Right renal cortex interstitium (tissue), 3 donors: ENCODE measurements around the gene CACNB4. TPM values are rescaled to one million over a fixed set of nuclear protein-coding genes. Genes with fewer than 3 reads are reported as not detected.
A peak's percentile ranks its signal among the peaks of the same experiment; 100 is the strongest.

Experiments
- DNase-seq, 3 donors: peaks; one replicate each; pipeline ENCODE4 v3.0.0-alpha.2; 2013; ENCODE audit warnings: low read depth in 3 of 3, low spot score in 2 of 3
- polyA plus RNA-seq, 3 donors: library from polyadenylated mRNA; unstranded; fragments of 120-200 nt; gene quantifications; one replicate each; pipeline ENCODE4 v1.2.1, GENCODE V29; 2013; ENCODE audit not compliant: insufficient read length in 3 of 3

Gene CACNB4
- polyA plus RNA-seq, 3 donors = 7.4 to 12.5 (median 8.1) TPM

DNA sequence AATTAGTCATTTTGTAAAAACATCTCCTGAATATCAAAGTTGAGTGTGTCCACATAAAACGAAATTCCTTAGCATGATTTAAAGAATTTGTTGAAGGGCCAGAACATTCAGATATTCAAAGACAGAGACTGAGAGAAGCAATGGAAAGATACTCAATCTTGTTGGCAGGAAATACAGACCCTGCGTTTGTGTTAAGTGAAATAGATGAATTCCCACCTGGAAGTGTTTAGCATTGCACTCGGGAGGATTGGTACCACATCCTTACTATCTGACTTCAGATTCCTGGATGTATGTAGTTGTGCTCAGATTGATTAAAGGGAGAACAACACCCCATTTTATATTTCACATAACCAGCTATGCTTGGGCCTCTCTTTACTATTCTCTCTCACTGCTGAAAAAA lies 260.9 kb downstream of the CACNB4 start:
- DNase-seq = no peak

DNA sequence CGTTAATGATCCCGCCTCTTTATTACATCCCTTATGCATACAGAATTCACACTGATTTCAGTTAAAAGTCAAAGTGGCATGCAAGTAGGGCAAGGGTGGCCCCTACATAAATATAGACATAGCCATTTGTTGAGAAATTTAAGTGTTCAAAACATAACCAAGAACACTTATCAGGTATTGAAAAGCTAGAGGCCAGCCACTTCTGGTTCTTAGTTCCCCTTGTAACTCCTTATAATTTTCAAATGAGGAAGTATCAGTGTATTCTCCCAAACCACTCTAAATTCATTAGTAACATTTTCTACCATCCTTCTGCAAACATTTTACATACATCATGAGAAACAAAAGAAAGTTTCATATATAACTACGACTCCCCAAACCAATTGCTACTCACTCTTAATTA lies 264.9 kb downstream of the CACNB4 start:
- no peak for DNase-seq

DNA sequence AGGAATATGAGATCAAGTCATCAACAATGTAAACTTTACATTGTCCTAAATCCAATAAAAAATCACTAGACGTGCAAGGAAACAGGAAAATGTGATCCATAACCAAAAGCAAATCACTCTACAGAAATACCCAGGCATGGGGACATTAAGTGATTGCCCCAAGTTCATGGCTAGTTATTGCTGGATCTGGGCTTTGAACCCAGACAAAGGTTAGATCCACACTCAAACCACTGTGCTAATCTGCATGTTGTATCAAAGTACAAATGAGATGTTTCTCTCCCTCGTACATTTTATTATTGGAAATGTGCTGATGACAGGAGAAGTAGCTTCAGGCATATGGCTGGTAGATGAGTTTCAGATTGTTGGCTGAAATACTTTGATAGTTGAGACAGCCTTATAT lies 267.9 kb downstream of the CACNB4 start:
- DNase-seq = no peak

DNA sequence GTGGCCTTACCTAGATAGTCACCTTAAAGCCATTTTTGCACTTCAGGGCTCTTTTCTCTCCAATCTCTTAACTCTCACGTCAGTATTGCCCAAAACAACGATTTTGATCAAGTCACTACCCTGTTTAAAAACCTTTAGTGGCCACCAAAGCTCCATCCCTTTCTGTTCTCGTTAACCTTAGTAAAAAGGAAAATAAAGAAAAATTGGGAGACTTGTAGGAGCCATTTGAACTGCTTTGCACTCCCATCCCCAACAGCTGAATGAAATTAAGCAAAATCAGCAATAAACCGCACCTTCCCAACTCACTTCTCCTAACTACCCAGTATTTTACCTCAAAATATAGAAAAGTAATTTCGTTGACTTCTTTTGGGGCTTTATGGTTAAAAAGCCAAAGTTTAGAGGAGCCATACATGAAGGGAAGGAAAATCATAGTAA lies 269.9 kb downstream of the CACNB4 start:
- no peak for DNase-seq

DNA sequence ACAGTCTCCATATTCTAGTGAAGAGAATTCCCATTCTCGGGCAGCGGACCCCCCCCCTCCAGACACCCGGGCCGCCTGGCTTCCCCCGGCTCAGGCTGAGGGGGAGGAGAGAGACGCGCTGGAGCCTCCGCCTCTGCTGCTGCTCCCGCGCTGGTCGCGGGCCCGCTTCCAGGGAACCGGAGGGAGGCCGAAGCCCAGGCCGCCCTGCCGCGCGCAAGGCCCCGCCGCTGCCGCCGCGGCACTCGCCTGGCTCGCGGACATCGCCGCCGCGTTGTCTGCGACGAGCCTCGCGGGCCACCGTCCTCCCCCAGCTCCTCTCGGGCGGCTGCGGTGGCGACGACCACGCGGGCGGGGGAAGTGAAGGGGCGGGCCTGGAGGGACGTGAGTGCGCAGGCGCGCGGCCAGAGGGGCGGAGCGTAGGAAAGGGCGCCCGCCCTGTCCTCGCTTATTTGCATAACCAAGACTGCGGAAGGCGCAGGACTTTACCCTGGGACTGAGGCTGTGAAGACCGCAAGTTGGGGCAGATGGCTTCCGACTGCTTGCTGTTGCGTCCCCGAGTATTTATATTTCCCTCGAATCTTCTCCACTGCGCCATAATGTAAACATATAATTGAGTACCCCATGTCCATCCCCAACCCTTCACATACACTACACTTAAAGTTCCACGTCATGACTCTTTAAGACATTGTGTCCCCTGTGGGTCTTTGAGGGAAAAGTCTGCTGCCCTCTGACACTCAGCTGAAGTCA lies 270.5 kb downstream of the CACNB4 start, which contains the start of gene ARL5A:
Gene ARL5A (minus strand): TSS at position 279 of the 747 bp plus-strand sequence. CDS start 245 bp downstream, at position 34.
- peak; percentile 86 to 91 (median 88) for DNase-seq

DNA sequence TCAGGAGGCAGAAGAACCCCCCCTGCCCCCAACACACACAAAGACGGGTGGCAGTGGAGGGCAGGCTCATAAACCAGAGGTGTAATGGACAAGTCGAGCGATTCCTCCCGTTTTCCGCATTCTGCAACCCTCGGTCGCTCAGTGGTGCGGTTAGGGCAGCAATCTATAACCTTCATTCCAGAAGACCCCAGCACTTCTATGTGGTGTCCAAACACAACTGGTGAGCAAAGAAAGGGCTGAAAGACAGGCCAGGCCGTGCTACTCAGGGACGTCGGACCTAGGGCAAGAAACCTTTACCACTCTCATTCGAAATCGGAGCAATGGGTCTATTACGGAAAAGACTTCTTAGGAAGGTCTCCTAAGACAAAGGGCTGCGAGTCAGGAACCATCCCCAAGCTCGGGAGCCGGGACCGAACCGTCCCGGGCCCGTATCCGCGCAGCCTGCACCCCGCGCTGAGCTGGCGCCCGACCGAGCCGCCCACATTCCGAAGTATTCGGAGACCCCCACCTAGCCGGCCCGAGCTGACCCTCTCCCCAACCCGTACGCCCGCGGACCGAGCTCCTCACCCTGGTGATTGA lies 271.2 kb downstream of the CACNB4 start:
- DNase-seq = no peak

DNA sequence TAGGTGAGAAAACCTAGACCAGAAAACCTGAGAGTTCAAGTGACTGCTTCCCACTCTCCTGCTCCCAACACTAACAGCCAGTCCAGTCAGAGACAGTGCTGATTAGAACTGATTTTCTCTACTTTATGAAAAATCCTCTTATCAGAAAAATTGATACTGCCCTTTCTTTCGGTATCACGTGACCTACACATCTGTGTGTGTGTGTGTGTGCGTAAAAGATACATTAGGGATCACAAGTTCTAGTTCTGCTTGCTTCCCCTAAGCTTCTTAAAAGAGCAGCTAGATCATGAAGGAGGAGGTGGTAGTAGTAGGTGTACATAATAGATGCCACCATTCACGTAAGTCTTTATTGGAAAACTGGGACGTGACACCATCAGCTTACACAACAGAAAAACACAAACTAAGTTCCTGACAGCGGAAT lies 272.1 kb downstream of the CACNB4 start:
- DNase-seq = no peak

DNA sequence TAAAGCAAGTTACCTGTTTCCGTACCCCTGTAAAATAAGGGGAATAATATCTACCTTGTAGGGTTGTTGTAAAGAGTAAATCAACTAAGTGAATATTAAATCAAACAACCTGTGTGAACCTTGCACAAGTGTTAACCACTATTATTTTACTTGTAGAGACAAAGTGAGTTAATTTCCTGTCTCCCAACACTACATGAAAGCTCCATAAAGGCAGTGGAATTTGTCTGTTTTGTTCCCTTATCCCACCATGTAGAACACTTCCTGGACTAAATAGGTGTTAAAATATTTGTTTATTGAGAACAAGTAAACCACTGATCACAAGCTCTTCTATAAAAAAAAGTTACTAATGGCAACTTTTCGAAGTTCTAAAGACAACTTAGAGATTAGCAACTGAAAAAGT lies 274.0 kb downstream of the CACNB4 start:
- DNase-seq = no peak

DNA sequence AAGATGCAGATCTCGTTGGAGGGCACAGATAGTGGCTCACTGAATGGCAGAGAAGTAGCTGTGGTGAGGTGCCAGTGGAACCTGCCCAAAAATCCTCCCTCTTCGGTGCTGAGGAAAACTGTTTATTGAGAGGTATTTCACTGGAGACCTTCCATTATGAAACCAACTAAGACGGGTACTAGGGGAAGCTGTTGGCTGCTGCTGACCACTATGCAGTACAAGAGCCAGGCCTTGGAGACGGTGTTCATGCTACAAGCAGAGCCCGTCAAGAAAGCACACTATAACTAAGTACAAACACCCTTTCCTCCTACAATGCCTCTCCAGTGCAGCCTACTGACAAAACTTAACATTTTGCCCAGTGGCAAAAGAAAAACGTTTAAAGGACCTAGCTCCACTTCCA lies 275.2 kb downstream of the CACNB4 start:
- DNase-seq = no peak

DNA sequence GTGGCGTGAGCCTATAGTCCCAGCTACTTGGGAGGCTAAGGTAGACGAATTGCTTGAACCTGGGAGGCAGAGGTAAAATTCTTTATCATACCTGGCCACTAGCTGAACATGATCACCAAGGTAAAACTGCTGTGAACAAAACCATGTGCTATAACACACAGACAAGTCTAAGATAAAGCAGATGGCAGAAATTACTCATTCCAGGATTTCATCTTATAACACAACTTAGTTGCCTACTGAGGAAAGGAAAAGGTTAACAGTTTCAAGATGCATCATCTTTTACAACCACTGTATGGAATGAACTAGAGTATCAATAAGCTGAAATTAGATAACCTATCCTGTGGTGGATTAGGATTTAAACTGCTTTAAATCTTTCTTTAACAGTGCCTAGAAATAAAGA lies 278.9 kb downstream of the CACNB4 start:
- no peak for DNase-seq

DNA sequence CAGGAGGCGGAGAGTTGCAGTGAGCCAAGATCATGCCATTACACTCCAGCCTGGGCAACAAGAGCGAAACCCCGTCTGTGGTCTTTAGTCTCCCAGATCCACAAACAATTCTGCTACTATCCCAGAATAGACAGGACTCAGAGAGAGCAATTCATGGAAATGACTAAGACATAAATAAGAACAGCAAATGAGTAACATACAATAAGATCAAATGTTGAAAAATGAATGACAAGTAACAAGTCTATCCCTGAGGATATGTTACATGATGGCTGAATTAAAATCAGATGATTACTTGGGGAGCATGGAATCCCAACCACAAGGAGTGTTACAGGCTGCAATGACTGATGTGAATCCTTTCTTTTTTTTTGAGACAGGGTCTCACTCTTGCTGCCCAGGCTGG lies 280.9 kb downstream of the CACNB4 start:
- no peak for DNase-seq

DNA sequence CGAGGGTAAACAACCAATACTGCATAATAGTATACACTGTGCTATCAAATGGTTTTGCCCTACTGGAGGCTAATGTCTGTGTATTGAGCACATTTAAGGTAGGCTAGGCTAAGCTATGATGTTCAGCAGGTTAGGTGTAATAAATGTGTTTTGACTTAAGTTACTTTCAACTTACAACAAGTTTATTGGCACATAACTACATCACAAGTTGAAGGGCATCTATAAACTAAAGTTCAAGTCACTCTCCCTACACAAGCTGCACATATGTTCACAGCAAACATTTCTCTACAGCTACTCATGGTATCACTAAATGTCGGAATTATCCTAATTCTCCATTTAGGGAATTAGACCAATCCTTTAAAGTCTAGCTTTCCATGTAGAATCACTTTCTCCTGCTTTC lies 282.0 kb downstream of the CACNB4 start:
- no peak for DNase-seq

DNA sequence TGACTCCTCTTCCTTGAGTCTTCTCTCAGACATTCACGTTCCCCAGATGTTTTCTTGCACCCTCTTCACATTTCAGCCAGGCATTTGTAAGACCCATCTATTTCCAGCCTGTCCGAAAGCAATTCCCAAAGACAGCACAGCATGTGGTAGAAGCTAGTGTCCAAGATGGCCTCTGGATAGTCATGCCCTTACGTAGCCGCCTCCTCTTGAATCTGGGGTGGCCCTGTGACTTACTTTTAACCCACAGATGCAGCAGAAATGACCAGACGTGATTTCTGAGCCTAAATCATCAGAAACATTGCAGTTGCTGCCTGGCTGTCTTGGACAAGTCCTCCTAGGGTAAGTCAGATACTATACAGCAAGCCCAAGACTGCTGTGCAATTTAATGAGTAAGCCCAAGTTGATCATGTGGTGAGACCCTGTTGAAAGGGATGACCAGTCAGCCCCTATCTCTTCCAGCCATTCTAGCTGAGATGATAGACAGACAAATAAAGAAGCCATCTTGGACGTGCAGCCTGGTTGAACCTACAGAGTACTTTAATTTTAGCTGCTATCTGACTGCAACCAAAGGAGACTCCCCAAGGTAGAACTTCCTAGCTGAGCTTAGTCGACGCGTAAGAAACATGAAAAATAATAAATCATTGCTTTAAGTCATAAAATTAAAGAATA lies 282.9 kb downstream of the CACNB4 start:
- DNase-seq = no peak

DNA sequence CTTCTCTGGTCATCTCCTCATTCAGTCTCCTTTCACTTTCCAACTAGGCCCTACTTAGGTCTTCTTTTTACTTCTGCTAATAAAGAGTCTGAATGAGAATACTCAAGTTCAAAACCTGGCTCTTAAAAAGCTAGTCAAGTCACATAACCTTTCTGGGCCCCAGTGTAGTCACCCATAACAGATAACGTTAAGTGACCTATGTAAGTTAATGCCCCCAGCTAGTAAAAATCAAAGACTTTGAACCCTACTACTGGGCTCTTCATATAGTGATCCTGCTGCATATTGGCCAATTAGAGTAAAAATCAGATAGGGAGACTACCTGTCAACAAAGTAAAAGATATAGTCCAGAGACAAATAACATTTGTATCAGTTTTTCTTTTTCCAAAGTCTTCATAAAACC lies 288.4 kb downstream of the CACNB4 start:
- DNase-seq = no peak

DNA sequence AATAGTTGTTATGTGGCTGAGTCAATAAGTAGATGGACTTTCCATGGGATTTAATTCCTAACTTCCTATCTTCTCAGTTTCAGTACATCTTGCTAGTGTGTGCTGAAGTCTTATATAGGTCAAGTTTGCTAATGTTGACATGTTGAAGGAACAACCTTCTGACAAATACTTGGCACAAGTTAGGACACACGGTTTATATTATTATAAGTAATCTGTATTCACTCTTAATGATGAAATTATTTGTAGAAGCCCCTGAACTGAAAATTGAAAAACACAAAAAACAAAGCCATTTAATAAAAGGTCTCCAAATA lies 289.8 kb downstream of the CACNB4 start:
- no peak for DNase-seq

DNA sequence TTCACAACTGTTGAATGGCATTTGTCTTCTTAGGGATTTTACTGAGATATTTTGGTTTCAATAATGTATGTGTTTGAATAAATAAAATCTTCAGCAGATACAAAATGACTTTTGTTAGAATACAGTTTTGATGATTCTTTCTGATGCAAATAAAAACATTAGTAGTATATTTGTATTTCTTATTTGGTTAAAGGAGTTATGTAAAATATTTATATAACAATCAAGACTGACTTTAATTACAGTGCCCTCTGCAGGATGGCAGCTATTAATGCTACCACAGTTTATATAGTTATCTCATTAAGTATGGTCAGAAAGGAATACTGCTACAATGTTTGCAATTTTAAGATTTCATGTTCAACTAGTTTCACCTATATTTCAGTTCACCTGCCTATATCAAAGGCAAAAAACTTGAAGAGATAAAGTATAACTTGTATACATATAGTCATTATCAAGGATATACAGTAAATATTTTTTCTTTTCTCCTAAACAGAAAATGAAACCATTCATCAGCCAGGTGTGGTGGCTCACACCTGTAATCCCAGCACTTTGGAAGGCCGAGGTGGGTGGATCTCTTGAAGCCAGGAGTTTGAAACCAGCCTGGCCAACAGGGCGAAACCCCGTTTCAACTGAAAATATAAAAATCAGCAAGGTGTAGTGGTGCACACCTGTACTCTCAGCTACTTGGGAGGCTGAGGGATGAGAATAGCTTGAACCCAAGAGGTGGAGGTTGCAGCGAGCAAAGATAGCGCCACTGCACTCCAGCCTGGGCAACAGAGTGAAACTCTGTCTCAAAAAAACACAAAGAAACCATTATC lies 290.4 kb downstream of the CACNB4 start:
- DNase-seq = no peak

DNA sequence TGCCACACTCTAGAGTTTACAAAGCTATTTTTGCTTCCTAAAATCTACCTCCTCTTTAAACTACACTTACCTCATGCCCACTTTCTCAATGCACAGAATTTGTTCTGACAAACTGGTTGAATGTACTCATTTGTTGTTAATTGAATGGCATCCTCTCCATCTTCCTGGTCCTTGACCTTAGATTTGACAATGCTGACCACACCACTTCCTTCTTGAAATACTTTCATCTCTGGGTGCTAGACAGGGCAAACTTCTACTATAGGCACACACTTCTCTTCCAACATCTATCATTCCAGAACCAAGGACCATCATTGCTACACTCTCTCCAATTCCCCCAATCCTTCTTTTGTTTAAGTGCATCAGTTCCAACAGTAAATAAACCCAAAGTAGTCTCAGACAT lies 292.9 kb downstream of the CACNB4 start:
- no peak for DNase-seq

DNA sequence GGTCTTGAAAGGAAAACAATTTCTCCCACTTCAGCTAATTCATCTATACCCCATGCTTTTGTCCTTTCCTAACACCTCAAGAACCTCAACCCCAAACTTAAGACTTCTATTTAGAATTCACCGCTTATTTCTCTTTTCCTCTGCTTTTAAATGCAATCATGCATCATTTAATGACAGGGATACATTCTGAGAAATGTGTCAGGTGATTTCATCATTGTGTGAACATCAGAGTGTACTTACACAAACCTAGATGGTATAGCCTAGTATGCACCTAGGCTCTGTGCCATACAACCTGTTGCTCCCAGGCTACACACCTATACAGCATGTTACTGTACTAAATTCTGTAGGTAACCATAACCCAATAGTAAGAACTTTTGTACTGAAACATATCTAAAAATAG lies 293.5 kb downstream of the CACNB4 start:
- no peak for DNase-seq

DNA sequence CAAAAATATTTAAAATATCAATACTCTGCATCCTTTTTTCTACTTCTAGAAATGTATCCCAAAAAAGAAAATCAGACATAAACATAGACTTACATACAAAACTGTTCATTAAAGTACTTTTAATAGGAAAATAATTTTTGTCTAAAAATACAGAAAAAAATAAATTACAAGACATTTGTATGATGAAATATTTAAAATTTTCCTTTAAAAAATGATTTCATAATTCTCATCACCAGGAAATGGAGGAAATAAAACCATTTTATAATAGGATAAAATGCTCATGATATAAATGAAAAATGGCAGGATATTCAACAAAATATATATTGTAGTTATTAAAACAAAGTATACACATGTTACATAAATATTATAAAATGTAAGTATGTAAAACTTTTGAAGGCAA lies 295.0 kb downstream of the CACNB4 start:
- DNase-seq = no peak

DNA sequence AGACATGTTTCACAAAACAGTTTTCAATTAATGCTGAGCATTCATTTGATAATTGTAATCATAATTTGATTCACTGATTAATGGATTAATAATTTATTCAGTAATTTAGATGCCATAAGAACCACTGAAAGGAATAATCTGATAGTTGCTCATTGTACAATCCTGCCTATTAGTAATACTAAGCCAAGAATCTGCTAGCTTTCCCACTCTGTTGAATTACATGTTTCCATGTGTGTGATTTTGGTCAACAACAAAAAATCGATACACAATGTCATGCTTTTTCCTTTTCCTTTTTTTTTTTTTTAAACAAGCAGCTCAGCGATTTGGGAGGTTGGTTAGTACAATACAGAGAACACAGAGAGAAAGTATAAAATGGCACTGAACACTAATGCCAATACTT lies 296.5 kb downstream of the CACNB4 start:
- DNase-seq = no peak

DNA sequence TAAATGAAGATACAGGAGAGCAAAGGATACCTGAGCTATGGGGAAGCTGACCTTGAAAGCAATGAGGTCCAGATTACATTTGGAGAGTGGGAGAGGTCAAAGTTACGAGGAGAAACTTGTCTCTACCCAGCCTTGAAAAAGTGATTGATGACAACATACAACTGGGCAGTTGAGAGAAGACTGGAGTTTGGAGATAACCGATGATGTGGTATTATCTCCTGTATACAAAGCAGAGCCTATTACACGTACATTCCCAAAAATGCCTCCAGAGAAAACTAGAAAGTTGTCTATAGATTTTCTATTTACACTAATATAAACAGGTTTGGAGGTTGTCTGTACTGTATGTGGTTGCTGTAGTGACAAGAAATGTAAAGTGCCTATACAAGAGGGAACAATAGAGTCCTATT lies 299.0 kb downstream of the CACNB4 start:
- no peak for DNase-seq
